T-helper 1 cell treated with Interleukin-12 subunit alpha and Interleukin-12 subunit beta and Interleukin-4 antibody, amounts not matched to agents 30 μg/mL and 1 μg/mL, for 36 hours (primary cell): Measurements from ENCODE around the gene CST6.
A peak's percentile ranks its signal among the peaks of the same experiment; 100 is the strongest.

Source experiments
- H3K27ac Mint-ChIP-seq: one replicate; pipeline ENCODE4 v1.8.0; 2021; ENCODE audit warnings: mild to moderate bottlenecking, mixed read lengths
- H3K27me3 Mint-ChIP-seq: one replicate; pipeline ENCODE4 v1.8.0; 2021; ENCODE audit warnings: low read depth, mixed read lengths
- H3K36me3 Mint-ChIP-seq: one replicate; pipeline ENCODE4 v1.8.0; 2021; ENCODE audit warnings: low read depth, mixed read lengths
- H3K4me1 Mint-ChIP-seq: one replicate; pipeline ENCODE4 v1.8.0; 2021; ENCODE audit warnings: low read depth, mixed read lengths
- H3K4me3 Mint-ChIP-seq: one replicate; pipeline ENCODE4 v1.8.0; 2021; ENCODE audit warnings: mild to moderate bottlenecking, moderate library complexity, mixed read lengths
- H3K9me3 Mint-ChIP-seq: one replicate; pipeline ENCODE4 v1.8.0; 2021; ENCODE audit warnings: mixed read lengths

CST6 gene

GRCh38 chr11:66042996-66043906, 31.4 kb downstream of the CST6 start:
- H3K9me3 Mint-ChIP-seq, result no peaks in the 10 kb centered on the region
- H3K4me1 Mint-ChIP-seq, result peaks cover 9% of the 10 kb centered on the region
- no peaks in the 10 kb centered on the region for H3K36me3 Mint-ChIP-seq
- H3K27ac Mint-ChIP-seq, result no peak overlapping the region
- no peak overlapping the region for H3K4me3 Mint-ChIP-seq
- H3K27me3 Mint-ChIP-seq, result peaks cover 5% of the 10 kb centered on the region

- Mint-ChIP-seq H3K4me3 (peak overlapping the region; percentile 1), H3K9me3 (no peaks in the 10 kb centered on the region), H3K4me1 (peaks cover 14% of the 10 kb centered on the region), H3K27me3 (peaks cover 5% of the 10 kb centered on the region), H3K36me3 (no peaks in the 10 kb centered on the region), H3K27ac (no peak overlapping the region)
Measured at GRCh38 chr11:66044757-66045156, 32.9 kb downstream of the CST6 start.

- Mint-ChIP-seq H3K4me1 (peaks cover 14% of the 10 kb centered on the region), H3K27ac (no peak overlapping the region), H3K9me3 (no peaks in the 10 kb centered on the region), H3K4me3 (peak overlapping the region; percentile 1), H3K36me3 (no peaks in the 10 kb centered on the region), H3K27me3 (peaks cover 5% of the 10 kb centered on the region)
Measured at GRCh38 chr11:66045177-66045639, 33.4 kb downstream of the CST6 start.

GRCh38 chr11:66046901-66047300, 35.1 kb downstream of the CST6 start:
- Mint-ChIP-seq H3K9me3 (no peaks in the 10 kb centered on the region), H3K36me3 (no peaks in the 10 kb centered on the region), H3K27ac (no peak overlapping the region), H3K27me3 (peaks cover 5% of the 10 kb centered on the region), H3K4me1 (peaks cover 25% of the 10 kb centered on the region), H3K4me3 (no peak overlapping the region)

GRCh38 chr11:66047541-66048365, 35.9 kb downstream of the CST6 start:
- no peak overlapping the region for H3K4me3 Mint-ChIP-seq
- peaks cover 29% of the 10 kb centered on the region for H3K4me1 Mint-ChIP-seq
- H3K27me3 Mint-ChIP-seq, result peaks cover 5% of the 10 kb centered on the region
- no peaks in the 10 kb centered on the region for H3K9me3 Mint-ChIP-seq
- peaks cover 6% of the 10 kb centered on the region for H3K36me3 Mint-ChIP-seq
- no peak overlapping the region for H3K27ac Mint-ChIP-seq

- Mint-ChIP-seq H3K4me1 (peaks cover 35% of the 10 kb centered on the region), H3K4me3 (no peak within 1 kb of the TSS), H3K27me3 (peaks cover 5% of the 10 kb centered on the region), H3K36me3 (peaks cover 11% of the 10 kb centered on the region), H3K9me3 (no peaks in the 10 kb centered on the region), H3K27ac (no peak within 1 kb of the TSS)
Measured at GRCh38 chr11:66048547-66049323, 36.9 kb downstream of the CST6 start, which contains the start of gene GAL3ST3. TSS of gene GAL3ST3 (minus strand) at chr11:66049161. CDS start at chr11:66045415, 3,746 bp downstream.

- Mint-ChIP-seq H3K27me3 (peaks cover 5% of the 10 kb centered on the region), H3K4me1 (peaks cover 33% of the 10 kb centered on the region), H3K9me3 (no peaks in the 10 kb centered on the region), H3K36me3 (peaks cover 24% of the 10 kb centered on the region), H3K27ac (peak overlapping the region; percentile 90), H3K4me3 (peak overlapping the region; percentile 100)
Measured at GRCh38 chr11:66050581-66051231, 38.9 kb downstream of the CST6 start.

- no peaks in the 10 kb centered on the region for H3K9me3 Mint-ChIP-seq
Measured at GRCh38 chr11:66051371-66051765, 39.6 kb downstream of the CST6 start.

GRCh38 chr11:66051766-66052663, 40.2 kb downstream of the CST6 start, which contains the start of gene SF3B2:
TSS of gene SF3B2 (plus strand) at chr11:66052364. CDS start at chr11:66052385, 21 bp downstream.
- Mint-ChIP-seq H3K9me3 (no peaks in the 10 kb centered on the region), H3K27ac (peak within 1 kb of the TSS; percentile 99), H3K4me3 (peak within 1 kb of the TSS; percentile 100), H3K4me1 (peaks cover 33% of the 10 kb centered on the region), H3K27me3 (peaks cover 5% of the 10 kb centered on the region), H3K36me3 (peaks cover 32% of the 10 kb centered on the region)

More at GRCh38 chr11:66051371-66051765, 39.6 kb downstream of the CST6 start:
- Mint-ChIP-seq H3K36me3 (peaks cover 26% of the 10 kb centered on the region), H3K4me1 (peaks cover 33% of the 10 kb centered on the region), H3K4me3 (peak overlapping the region; percentile 100), H3K27ac (peak overlapping the region; percentile 90), H3K27me3 (peaks cover 5% of the 10 kb centered on the region)

- Mint-ChIP-seq H3K4me1 (peaks cover 33% of the 10 kb centered on the region), H3K9me3 (no peaks in the 10 kb centered on the region), H3K27ac (peak overlapping the region; percentile 99), H3K4me3 (peak overlapping the region; percentile 100), H3K36me3 (peaks cover 37% of the 10 kb centered on the region), H3K27me3 (peaks cover 5% of the 10 kb centered on the region)
Measured at GRCh38 chr11:66052664-66052982, 40.8 kb downstream of the CST6 start.

GRCh38 chr11:66055021-66055420, 43.2 kb downstream of the CST6 start:
- H3K9me3 Mint-ChIP-seq, result no peaks in the 10 kb centered on the region
- no peaks in the 10 kb centered on the region for H3K27me3 Mint-ChIP-seq
- H3K36me3 Mint-ChIP-seq, result peaks cover 51% of the 10 kb centered on the region
- peaks cover 31% of the 10 kb centered on the region for H3K4me1 Mint-ChIP-seq
- no peak overlapping the region for H3K27ac Mint-ChIP-seq
- no peak overlapping the region for H3K4me3 Mint-ChIP-seq

- Mint-ChIP-seq H3K4me3 (no peak overlapping the region), H3K9me3 (no peaks in the 10 kb centered on the region), H3K27me3 (no peaks in the 10 kb centered on the region), H3K36me3 (peaks cover 63% of the 10 kb centered on the region), H3K27ac (no peak overlapping the region), H3K4me1 (peaks cover 29% of the 10 kb centered on the region)
Measured at GRCh38 chr11:66056501-66056900, 44.7 kb downstream of the CST6 start.
